LNCaP clone FGC (cell line): ENCODE measurements around the gene XRCC4.
"Not testable (repeated sequence)": the region's sequence is repeated elsewhere in the genome, so short reads cannot be mapped to it uniquely, and the experiment has no call there.

ENCODE experiments used
- DNase-seq: peaks from one replicate; pipeline ENCODE4 v3.0.0-alpha.2; 2011; ENCODE audit warnings: low read depth
- H3K4me3 ChIP-seq: 2 replicates; pipeline ENCODE4 v1.5.1; 2011; ENCODE audit warnings: mild to moderate bottlenecking, low read depth, low read length, control low read depth
- CTCF ChIP-seq: IDR thresholded peaks from 2 replicates; pipeline ENCODE4 v1.5.1; 2012; ENCODE audit warnings: mild to moderate bottlenecking; ENCODE audit not compliant: control insufficient read depth, insufficient read depth; ENCODE audit errors: extremely low read depth

The XRCC4 gene

GRCh38 chr5:83246071-83246470, 168.7 kb downstream of the XRCC4 start:
- TF ChIP-seq CTCF, result no peak

GRCh38 chr5:83249156-83249555, 171.8 kb downstream of the XRCC4 start:
- H3K4me3 ChIP-seq, result no peak overlapping the region
- no peak for TF ChIP-seq CTCF
- no peak for DNase-seq

More at GRCh38 chr5:83246071-83246470, 168.7 kb downstream of the XRCC4 start:
- no peak for DNase-seq
- H3K4me3 ChIP-seq, result no peak overlapping the region

- H3K4me3 ChIP-seq, result no peak overlapping the region
- DNase-seq, result no peak
- no peak for TF ChIP-seq CTCF
These were observed 174.5 kb downstream of the XRCC4 start for GRCh38 chr5:83251849-83252248.

GRCh38 chr5:83253720-83254119, 176.4 kb downstream of the XRCC4 start:
- no peak overlapping the region for H3K4me3 ChIP-seq
- DNase-seq, result no peak
- TF ChIP-seq CTCF, result no peak

- no peak for DNase-seq
- H3K4me3 ChIP-seq, result no peak overlapping the region
- no peak for TF ChIP-seq CTCF
These were observed 177.9 kb downstream of the XRCC4 start for GRCh38 chr5:83255268-83255667.

- no peak for TF ChIP-seq CTCF
- DNase-seq, result no peak
- no peak overlapping the region for H3K4me3 ChIP-seq
These were observed 178.9 kb downstream of the XRCC4 start for GRCh38 chr5:83256091-83256780.

GRCh38 chr5:83257684-83258083, 180.3 kb downstream of the XRCC4 start:
- not testable (repeated sequence) for DNase-seq, H3K4me3 ChIP-seq
